ENCODE results near the gene SCAMP4.

The SCAMP4 gene

DNA sequence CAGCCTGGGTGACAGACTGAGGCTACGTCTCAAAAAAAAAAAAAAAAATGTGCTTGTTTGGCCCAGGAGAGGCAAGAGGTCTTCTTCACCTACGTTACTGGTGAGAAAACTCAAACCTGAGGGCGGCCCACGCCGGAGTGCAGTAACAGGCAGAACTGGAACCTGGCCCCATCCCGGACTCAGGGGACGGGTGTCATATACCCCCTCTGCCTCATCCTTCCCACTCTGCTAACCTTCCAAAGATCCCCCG lies 414 bp upstream of the SCAMP4 start:
- Mint-ChIP-seq H3K9me3 (no peaks in the 10 kb centered on the region), H3K4me3 (peak overlapping the region; percentile 81 to 83 (median 82)), H3K27me3 (ENCODE audit: low read depth) (no peaks in the 10 kb centered on the region), H3K4me1 (peaks cover 11% of the 10 kb centered on the region), H3K36me3 (ENCODE audit: low read depth) (no peaks in the 10 kb centered on the region), H3K27ac (peak overlapping the region; percentile 90 to 99 (median 99))
- TF ChIP-seq, protein P1, sequence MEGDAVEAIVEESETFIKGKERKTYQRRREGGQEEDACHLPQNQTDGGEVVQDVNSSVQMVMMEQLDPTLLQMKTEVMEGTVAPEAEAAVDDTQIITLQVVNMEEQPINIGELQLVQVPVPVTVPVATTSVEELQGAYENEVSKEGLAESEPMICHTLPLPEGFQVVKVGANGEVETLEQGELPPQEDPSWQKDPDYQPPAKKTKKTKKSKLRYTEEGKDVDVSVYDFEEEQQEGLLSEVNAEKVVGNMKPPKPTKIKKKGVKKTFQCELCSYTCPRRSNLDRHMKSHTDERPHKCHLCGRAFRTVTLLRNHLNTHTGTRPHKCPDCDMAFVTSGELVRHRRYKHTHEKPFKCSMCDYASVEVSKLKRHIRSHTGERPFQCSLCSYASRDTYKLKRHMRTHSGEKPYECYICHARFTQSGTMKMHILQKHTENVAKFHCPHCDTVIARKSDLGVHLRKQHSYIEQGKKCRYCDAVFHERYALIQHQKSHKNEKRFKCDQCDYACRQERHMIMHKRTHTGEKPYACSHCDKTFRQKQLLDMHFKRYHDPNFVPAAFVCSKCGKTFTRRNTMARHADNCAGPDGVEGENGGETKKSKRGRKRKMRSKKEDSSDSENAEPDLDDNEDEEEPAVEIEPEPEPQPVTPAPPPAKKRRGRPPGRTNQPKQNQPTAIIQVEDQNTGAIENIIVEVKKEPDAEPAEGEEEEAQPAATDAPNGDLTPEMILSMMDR (IDR thresholded peaks at IDR 0.05; ENCODE audit: unreplicated experiment in 3 of 3): no peak

DNA sequence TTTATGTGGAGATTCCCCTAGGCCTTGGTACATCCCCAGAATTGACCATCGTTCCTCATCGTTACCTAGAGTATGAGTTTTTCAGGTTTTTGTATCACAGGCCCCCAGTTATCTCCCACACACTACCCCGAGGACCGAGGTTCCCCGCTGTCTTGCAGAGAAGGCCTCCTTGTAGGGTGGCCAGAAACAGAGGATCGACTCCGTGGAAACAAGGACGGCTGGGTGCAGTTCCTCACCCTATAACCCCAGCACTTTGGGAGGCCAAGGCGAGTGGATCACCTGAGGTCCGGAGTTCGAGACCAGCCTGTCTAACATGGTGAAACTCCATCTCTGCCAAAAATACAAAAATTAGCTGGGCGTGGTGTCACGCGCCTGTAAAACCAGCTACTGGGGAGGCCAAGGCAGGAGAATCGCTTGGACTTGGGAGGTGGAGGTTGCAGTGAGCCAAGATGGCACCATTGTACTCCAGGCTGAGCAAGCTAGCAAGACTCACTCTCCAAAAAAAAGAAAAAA lies 720 bp downstream of the SCAMP4 start:
- H3K27me3 Mint-ChIP-seq (ENCODE audit: low read depth): no peaks in the 10 kb centered on the region
- peak overlapping the region; percentile 95 to 97 (median 95) for H3K4me3 Mint-ChIP-seq
- TF ChIP-seq, protein P1 (IDR thresholded peaks at IDR 0.05; ENCODE audit: unreplicated experiment in 3 of 3): no peak
- no peaks in the 10 kb centered on the region for H3K9me3 Mint-ChIP-seq
- H3K4me1 Mint-ChIP-seq: peaks cover 11% of the 10 kb centered on the region
- H3K36me3 Mint-ChIP-seq (ENCODE audit: low read depth): peaks cover 4% of the 10 kb centered on the region
- H3K27ac Mint-ChIP-seq: peak overlapping the region; percentile 90 to 99 (median 95)

DNA sequence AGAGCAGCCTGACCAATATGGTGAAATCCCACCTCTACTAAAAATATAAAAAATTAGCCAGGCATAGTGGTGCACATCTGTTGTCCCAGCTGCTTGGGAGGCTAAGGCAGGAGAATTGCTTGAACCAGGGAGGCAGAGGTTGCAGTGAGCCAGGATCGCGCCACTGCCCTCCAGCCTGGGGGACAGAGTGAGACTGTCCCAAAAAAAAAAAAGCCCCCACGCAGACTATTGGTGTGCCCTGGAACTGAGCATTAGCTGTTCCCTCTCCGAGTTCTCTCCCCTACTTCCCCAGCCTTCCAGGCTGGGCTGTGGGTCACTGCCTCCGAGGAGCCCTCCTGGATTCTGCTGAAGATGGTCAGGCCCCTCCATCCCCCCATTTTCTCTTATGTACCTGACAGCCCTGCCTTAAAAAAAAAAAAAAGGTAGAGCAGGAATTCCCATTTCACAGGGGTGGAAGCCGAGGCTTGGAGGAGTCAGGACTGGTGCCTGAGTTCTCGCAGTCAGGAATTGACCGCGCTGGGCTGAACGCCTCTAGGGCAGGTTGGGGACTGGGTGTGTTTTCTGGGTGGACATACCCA lies 1.9 kb downstream of the SCAMP4 start:
- no peaks in the 10 kb centered on the region for H3K9me3 Mint-ChIP-seq

DNA sequence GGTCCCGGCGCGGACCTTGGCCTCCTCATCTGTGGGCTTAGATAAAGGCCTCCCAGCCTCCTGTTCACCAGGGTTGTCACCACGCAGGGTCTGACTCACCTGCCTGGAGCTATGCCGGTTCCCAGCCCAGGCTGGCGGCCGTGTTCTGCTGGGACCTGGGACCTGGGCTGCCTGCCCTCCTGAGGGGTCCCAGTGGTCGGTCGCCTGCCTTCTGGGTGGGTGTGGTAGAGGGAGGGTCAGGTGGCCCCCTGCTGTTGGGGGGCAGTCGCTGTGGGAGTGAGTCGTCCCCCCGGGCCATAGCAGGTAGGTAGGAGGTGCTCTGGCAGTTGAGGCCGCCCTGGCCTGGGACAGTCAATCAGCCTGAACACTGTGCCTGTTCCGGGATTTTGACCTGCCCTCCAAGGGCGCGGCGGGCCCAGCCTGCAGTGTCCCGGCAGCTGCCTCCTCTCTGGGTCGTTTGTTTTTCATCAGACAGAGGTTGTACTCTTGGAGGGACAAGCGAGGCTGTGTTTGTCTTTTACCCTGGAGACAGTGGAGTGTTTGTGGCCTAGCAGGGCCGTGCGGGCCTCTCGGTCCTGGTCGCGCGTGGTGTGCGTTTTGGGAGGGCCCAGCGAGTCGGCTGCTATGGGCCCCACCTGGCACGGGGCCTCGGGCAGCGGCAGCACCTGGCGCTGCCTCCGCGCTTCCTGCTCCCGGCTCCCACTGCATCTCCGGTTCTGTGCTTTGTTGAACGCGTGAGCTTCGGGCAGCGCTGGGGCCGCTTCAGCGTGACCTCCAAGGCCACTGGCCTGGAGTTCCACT lies 2.6 kb downstream of the SCAMP4 start:
- H3K4me1 Mint-ChIP-seq: peaks cover 11% of the 10 kb centered on the region
- H3K27ac Mint-ChIP-seq: peak overlapping the region in 1 of 3 experiments; percentile 19
- no peaks in the 10 kb centered on the region for H3K9me3 Mint-ChIP-seq
- H3K4me3 Mint-ChIP-seq: no peak overlapping the region
- H3K36me3 Mint-ChIP-seq (ENCODE audit: low read depth): peaks cover 4% of the 10 kb centered on the region
- no peaks in the 10 kb centered on the region for H3K27me3 Mint-ChIP-seq (ENCODE audit: low read depth)
- TF ChIP-seq, protein P1 (IDR thresholded peaks at IDR 0.05; ENCODE audit: unreplicated experiment in 3 of 3): no peak

More for the DNA sequence above, 1.9 kb downstream of the SCAMP4 start:
- peak overlapping the region; percentile 67 to 71 (median 67) for H3K4me3 Mint-ChIP-seq
- peaks cover 11% of the 10 kb centered on the region for H3K4me1 Mint-ChIP-seq
- TF ChIP-seq, protein P1 (IDR thresholded peaks at IDR 0.05; ENCODE audit: unreplicated experiment in 3 of 3): no peak
- H3K27ac Mint-ChIP-seq: no peak overlapping the region
- no peaks in the 10 kb centered on the region for H3K27me3 Mint-ChIP-seq (ENCODE audit: low read depth)
- H3K36me3 Mint-ChIP-seq (ENCODE audit: low read depth): peaks cover 4% of the 10 kb centered on the region

DNA sequence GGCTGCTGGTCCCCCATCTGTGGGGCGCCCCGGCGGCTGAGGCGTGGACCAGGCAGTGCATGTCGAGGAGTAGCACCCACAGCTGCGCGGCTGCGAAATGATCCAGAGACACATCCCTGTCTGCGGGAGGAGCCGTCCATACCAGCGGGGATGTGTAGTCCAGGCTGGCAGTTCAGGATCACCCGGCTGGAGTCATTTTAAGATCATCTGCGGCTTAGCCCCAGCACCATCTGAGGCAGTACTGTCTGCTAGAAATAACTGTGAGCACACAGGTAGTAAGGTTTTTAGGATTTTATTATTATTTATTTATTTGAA lies 3.1 kb downstream of the SCAMP4 start:
- Mint-ChIP-seq H3K27ac (no peak overlapping the region), H3K27me3 (ENCODE audit: low read depth) (no peaks in the 10 kb centered on the region), H3K9me3 (no peaks in the 10 kb centered on the region), H3K4me3 (no peak overlapping the region), H3K4me1 (peaks cover 11% of the 10 kb centered on the region), H3K36me3 (ENCODE audit: low read depth) (peaks cover 8% of the 10 kb centered on the region)
- TF ChIP-seq, protein P1 (IDR thresholded peaks at IDR 0.05; ENCODE audit: unreplicated experiment in 3 of 3): no peak

DNA sequence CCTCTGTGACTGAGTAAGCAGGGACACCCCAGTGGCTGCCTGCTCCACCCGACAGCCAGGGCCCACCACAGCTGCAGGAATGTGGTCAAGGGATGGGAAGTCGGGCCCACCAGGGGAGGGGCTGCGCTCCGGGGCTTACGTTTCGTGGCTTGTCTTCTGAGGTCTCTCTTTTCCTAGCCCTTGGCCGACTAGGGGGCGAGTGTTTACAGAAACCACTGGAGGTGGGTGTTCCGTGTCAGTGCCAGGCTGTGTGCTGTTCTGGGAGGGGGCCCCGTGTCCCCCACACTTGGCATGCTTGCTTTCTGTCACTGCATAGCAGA lies 4.5 kb downstream of the SCAMP4 start:
- H3K27me3 Mint-ChIP-seq (ENCODE audit: low read depth): no peaks in the 10 kb centered on the region
- peaks cover 5% of the 10 kb centered on the region for H3K4me1 Mint-ChIP-seq

More for the DNA sequence above, 4.5 kb downstream of the SCAMP4 start:
- Mint-ChIP-seq H3K9me3 (no peaks in the 10 kb centered on the region), H3K4me3 (no peak overlapping the region), H3K36me3 (ENCODE audit: low read depth) (peaks cover 11% of the 10 kb centered on the region), H3K27ac (no peak overlapping the region)
- TF ChIP-seq, protein P1 (IDR thresholded peaks at IDR 0.05; ENCODE audit: unreplicated experiment in 3 of 3): no peak
